GM18505 (cell line): ENCODE results near the gene ALDH3B2.

Experiments
- ATAC-seq: cut with Tn5 transposase; IDR thresholded peaks from one replicate; pipeline ENCODE4 v1.9.1; 2021; ENCODE audit not compliant: unreplicated experiment
- POLR2A ChIP-seq: IDR thresholded peaks from 4 replicates; pipeline ENCODE4 v1.6.1; 2011; ENCODE audit warnings: borderline replicate concordance; ENCODE audit not compliant: insufficient read depth, insufficient read length; ENCODE audit errors: extremely low read depth

ALDH3B2 gene

GRCh38 chr11:67647471-67647870, 27.0 kb downstream of the ALDH3B2 start:
- ATAC-seq: no peak
- TF ChIP-seq POLR2A: no peak

GRCh38 chr11:67646535-67647336, 27.7 kb downstream of the ALDH3B2 start:
- ATAC-seq: no peak
- peak; percentile 28 for TF ChIP-seq POLR2A

DNA sequence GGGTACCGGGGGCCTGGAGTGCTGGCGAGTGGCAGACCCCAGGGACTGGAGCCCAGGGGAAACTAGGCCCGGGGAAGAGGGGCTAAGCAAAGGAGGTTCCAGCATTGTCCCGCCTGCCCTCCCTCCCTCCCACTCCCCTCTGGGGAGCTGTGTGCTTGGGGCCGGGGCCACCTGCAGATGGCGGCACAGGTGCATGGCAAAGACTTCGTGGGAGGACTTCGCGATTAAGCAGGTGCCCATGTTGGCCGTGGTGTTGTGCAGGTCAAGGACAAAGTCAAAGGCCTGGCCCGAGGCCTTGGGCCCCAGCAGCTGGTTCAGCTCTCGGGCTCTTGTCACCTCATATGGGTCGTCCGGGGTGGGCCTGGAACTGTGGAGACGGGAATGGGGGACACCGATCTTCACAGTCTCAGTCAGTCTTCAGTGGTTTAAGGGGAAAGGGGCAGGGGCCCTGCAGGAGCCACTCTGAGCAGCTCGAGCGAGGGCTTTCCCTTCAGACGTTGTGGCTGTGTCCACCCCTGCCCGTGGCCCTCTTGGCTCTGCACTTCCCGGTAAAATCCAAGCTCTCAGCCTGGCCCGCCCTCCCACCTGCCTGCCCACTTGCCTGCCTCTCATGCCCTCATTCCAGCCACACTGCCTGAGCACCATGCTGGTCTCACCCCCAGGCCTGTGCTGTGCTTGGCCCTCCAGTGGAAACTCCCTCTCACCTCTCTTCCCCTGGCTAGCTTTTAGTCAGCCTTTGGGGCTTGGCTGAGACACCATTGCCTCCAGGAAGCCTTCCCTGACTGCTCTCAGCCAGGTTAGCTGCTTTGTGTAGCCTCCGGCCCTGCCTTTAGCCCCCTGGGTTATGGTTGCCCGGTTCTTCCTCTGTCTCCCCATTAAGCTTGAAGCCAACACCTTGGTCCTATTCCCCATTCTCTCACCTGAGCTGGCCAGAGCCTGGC, 28.6 kb downstream of the ALDH3B2 start:
- no peak for TF ChIP-seq POLR2A
- ATAC-seq: no peak

DNA sequence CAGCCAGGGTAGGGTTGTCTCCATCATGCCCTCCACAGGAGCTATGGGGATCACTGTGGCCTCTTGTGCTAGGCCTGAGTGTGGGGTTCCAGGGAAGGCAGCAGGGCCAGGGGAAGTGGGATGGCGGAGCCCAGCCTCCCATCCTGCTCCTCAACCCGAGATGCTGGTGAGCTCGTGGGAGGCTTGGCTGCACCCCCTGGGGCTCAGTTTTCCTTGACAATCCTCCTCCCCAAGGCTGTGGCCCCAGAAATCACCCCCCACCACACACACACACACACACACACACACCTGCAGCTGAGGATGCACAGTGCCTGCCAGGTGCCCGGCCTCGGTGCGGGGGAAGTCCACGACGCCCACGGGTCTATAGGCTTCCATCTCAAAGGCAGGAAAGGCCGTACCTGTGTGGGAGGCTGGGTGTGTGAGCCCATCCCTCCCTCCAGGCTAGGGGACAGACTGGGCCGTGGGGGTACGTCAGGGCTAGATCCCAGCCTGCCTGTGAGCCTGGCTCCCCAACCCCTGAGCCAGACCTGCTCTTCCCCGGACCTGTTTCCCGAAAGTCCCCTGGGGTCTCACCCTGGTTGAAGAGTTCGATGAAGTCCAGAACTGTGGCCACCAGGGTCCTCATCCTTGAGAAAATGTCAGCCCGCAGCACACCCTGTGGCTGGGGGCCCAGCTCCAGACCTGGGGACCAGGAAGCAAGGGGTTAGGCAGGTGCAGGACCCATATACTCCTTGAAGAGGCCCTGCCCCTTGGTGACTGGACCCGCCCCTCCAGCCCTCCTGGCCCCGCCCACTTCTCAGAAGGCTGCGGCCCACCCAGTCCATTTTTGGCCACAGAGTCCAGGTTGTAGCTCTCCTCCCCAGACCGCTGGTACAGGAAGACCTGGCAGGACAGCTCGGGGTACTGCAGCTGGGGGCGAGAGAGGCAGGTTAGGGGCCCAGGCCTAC, 29.7 kb downstream of the ALDH3B2 start:
- ATAC-seq: no peak
- TF ChIP-seq POLR2A: no peak

DNA sequence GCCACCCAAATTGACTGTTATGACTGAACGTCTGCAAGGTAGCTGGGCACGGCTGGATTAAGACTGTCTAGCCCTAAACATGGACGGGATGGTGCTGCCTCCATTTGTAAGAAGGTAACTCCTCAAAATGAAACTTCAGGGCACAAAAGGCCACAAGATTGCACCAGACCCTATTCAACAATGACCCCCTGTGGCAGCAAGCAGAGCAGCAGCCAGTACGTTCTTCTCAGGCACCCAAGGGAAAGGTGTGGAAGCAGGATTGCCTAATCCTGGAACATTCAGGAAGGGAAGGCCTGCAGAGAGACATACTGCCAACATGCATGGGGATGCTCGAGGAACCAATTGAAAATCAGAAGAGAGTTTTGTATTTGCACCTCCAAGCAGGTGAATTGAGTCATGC, 30.4 kb downstream of the ALDH3B2 start:
- TF ChIP-seq POLR2A: no peak
- ATAC-seq: no peak

GRCh38 chr11:67642173-67643120, 32.0 kb downstream of the ALDH3B2 start:
- no peak for TF ChIP-seq POLR2A

GRCh38 chr11:67641338-67642172, 32.9 kb downstream of the ALDH3B2 start:
- no peak for ATAC-seq
- TF ChIP-seq POLR2A: no peak

More at GRCh38 chr11:67642173-67643120, 32.0 kb downstream of the ALDH3B2 start:
- ATAC-seq: no peak

DNA sequence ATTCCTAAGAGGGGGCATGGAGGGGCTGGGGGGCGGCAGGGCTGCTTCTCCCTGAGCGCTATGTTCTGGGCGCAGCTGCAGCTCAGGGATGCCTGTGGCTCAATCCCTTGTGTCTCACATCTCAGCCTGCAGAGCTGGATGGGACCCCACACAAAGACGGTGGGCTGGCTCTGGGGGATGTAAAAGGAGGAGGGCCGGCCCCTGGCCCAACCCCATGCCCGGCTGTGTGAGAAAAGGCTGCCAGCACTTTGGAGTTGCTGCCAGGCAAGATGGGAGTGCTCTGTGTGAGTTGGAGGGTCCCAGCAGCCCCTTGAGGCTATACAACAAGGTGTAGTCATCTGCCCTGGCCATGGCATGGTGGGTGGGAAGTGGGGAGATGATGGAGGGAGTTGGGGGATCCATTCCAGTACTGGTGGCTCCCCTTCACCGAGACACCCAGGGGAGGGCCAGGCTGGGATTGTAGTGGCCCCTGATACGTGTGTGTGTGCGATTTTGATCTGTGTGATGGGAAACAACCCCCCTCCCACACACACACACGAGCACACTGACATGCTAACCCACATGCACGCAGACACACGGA, 33.6 kb downstream of the ALDH3B2 start:
- ATAC-seq: no peak
- TF ChIP-seq POLR2A: no peak

- ATAC-seq: no peak
- TF ChIP-seq POLR2A: no peak
Measured at GRCh38 chr11:67640021-67640757, 34.2 kb downstream of the ALDH3B2 start.

- TF ChIP-seq POLR2A: no peak
- ATAC-seq: no peak
Measured at GRCh38 chr11:67639438-67639859, 35.0 kb downstream of the ALDH3B2 start, which contains the start of gene TBX10. TSS of gene TBX10 (minus strand) at chr11:67639763. CDS start at chr11:67639472, 291 bp downstream.
